Fibroblast of villous mesenchyme (primary cell): ENCODE data around the gene HAUS5. TPM values are rescaled to one million over a fixed set of nuclear protein-coding genes. Genes with fewer than 3 reads are reported as not detected.
A peak's percentile ranks its signal among the peaks of the same experiment; 100 is the strongest.
"Not testable (repeated sequence)": the region's sequence is repeated elsewhere in the genome, so short reads cannot be mapped to it uniquely, and the experiment has no call there.

Experiments used
- DNase-seq: peaks from one replicate; pipeline ENCODE4 v3.0.0-alpha.2; 2010; ENCODE audit warnings: low read depth
- H3K4me3 ChIP-seq: 2 replicates; pipeline ENCODE4 v1.5.1; 2011; ENCODE audit warnings: low read depth, mild to moderate bottlenecking, low read length
- total RNA-seq: library from RNA; depleted of rRNA; stranded (reverse); fragments of >200 nt; gene quantifications from 2 replicates; pipeline ENCODE4 v1.2.3, GENCODE V29; 2012
- TF ChIP-seq, protein P1 (sequence below): IDR thresholded peaks from 2 replicates; pipeline ENCODE4 v1.5.1; 2012; ENCODE audit warnings: low read depth, mild to moderate bottlenecking, low read length; ENCODE audit not compliant: insufficient read depth

The HAUS5 gene
- total RNA-seq, 1 donor, result 6.5 TPM

DNA sequence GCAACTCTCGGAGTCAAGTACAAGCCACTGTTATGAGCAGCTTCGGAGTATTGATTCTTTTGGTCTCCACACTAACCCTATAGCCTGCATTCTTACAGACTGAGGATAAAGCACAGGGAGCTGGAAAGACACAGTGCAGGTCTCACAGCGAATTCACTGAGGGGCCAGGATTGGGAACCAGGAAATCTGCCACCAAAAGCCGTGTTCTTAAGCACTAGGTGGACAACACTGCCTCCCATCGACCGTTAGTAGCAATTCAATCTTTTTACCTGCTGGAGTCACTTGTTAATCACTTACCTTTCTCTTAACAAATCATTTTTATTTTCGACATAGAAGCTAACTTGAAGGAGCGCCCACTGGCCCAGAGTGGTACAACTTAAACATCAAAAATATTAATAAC is 20.3 kb upstream of the HAUS5 start:
- DNase-seq, result peak; percentile 42
- TF ChIP-seq, protein P1, sequence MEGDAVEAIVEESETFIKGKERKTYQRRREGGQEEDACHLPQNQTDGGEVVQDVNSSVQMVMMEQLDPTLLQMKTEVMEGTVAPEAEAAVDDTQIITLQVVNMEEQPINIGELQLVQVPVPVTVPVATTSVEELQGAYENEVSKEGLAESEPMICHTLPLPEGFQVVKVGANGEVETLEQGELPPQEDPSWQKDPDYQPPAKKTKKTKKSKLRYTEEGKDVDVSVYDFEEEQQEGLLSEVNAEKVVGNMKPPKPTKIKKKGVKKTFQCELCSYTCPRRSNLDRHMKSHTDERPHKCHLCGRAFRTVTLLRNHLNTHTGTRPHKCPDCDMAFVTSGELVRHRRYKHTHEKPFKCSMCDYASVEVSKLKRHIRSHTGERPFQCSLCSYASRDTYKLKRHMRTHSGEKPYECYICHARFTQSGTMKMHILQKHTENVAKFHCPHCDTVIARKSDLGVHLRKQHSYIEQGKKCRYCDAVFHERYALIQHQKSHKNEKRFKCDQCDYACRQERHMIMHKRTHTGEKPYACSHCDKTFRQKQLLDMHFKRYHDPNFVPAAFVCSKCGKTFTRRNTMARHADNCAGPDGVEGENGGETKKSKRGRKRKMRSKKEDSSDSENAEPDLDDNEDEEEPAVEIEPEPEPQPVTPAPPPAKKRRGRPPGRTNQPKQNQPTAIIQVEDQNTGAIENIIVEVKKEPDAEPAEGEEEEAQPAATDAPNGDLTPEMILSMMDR, result peak; percentile 56
- no peak overlapping the region for H3K4me3 ChIP-seq

DNA sequence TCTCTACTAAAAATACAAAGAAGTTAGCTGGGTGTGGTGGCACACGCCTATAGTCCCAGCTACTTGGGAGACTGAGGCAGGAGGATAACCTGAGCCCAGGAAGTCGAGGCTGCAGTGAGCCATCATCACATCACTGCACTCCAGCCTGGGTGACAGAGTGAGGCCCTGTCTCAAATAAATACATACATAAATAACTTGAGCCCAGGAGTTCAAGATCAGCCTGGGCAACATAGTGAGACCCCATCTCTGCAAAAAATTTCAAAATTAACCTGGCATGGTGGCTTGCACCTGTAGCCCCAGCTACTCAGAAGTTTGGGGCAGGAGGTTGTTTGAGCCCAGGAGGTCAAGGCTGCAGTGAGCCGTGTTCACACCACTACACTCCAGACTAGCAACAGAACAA is 17.5 kb upstream of the HAUS5 start:
- not testable (repeated sequence) for H3K4me3 ChIP-seq, DNase-seq

DNA sequence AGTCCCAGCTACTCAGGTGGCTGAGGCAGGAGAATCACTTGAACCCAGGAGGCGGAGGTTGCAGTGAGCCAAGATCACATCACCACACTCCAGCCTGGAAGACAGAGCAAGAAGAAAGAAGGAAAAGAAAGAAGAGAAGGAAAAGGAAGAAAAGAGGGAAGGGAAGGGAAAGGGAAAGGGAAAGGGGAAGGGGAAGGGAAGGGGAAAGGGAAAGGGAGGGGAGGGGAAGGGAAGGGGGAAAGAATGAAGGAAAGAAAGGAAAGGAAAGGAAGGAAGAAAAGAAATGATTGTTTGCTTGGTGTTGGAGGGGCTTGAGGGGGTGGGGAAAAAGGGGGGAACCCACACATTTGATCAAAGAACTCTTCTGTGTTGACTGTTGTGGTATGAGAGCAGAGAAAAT is 16.6 kb upstream of the HAUS5 start:
- DNase-seq, result no peak
- H3K4me3 ChIP-seq, result no peak overlapping the region
- TF ChIP-seq, protein P1, result no peak

DNA sequence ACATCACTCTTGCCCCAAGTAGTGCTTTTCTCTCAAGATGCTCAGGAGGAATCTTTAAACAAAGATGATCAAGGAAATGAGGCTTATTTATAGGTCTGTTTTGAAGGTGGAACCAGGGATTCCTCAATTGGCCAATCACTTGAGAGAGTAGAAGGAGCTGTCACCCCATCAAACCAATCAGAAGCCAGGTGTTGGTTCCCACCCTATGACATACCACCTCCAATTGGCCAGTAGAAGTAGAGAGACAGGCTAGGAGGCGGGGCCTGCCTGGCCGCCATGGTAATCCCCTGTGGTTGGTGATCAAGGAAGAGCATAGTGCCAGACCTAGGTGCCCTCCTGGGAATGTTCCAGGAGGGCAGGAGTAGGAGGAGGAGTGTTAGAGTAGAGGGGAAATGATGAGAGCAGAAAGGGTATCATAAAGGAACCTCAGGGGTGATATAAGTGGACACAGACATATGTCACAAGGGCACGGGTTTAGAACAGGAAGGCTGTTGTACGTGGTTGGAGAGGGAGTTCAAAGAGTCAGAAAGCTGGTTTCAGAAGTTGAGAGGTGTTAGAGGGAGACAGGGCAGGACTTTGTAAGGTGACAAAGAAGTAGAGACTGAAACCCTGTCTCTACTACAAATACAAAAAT is 16.1 kb upstream of the HAUS5 start:
- TF ChIP-seq, protein P1, result no peak
- peak; percentile 7 for DNase-seq
- H3K4me3 ChIP-seq, result no peak overlapping the region

DNA sequence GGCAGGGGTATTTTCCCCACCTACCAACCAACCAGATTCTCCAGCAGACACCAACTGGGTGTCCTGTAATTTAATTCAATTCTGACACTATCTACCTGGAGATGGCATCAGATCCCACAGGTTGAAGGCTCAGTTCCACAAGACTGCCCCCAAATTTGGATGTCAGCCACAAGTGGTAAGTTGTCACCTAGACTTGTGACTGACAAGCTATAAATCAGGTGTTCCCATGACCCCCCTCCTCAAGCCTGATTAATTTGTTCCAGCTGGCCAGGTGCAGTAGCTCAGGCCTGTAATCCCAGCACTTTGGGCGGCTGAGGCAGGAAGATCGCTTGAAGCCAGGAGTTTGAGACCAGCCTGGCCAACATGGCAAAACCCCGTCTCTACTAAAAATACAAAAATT is 10.6 kb upstream of the HAUS5 start:
- TF ChIP-seq, protein P1, result no peak
- H3K4me3 ChIP-seq, result no peak overlapping the region
- DNase-seq, result no peak

DNA sequence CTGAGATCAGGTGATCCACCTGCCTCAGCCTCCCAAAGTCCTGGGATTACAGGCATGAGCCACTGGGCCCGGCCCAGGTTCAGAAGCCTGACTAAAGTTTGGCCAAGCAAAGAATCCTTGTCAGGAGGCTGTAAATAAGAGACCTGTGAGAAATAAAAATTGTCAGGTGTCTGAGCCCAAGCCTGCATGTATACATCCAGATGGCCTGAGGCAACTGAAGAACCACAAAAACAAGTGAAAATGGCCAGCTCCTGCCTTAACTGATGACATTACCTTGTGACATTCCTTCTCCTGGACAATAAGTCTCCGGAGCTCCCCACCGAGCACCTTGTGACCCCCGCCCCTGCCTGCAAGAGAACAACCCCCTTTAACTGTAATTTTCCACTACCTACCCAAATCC is 8.1 kb upstream of the HAUS5 start:
- DNase-seq, H3K4me3 ChIP-seq: not testable (repeated sequence)

DNA sequence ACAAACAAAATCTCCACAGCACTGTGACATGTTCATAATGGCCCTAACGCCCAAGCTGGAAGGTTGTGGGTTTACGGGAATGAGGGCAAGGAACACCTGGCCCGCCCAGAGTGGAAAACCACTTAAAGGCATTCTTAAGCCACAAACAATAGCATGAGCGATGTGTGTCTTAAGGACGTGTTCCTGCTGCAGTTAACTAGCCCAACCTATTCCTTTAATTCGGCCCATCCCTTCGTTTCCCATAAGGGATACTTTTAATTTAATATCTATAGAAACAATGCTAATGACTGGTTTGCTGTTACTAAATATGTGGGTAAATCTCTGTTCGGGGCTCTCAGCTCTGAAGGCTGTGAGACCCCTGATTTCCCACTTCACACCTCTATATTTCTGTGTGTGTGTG is 5.4 kb upstream of the HAUS5 start:
- not testable (repeated sequence) for DNase-seq, H3K4me3 ChIP-seq

DNA sequence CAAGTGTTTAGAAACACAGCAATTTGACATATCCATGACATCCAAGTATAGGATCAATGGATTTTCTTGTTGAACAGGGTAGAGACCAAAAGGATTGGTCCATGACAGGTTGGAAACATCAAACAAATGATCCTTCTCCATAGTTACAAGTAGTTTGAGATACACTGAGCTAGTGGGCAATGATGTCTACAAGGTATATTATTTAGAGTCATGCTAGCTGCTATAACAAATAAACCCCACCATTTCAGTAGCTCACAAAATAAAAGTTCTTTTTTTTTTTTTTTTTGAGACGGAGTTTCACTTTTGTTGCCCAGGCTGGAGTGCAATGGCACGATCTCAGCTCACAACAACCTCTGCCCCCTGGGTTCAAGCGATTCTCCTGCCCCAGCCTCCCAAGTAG is 4.9 kb upstream of the HAUS5 start:
- TF ChIP-seq, protein P1, result no peak
- no peak for DNase-seq
- no peak overlapping the region for H3K4me3 ChIP-seq

DNA sequence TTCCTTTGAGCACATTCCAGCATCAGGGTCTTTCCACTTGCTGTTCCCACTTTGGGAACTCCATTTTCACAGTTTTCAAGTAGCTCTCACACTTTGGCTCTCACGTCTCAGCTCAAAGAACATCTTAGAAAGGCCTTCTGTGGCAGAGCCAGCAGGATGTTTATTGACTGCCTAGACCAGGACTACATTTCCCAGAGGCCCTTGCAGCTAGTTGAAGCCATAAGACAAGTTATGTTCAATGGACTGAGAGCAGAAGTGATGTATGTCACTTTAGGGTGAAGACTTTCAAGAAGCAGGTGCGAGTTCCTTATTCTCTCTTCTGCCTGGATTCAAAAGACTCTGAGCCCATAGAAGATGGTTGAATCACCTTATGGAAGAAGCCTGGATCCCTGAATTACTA is 4.3 kb upstream of the HAUS5 start:
- TF ChIP-seq, protein P1, result no peak
- DNase-seq, result no peak
- H3K4me3 ChIP-seq, result no peak overlapping the region
